ENCODE measurements around the gene MAPKAP1. TPM values are rescaled to one million over a fixed set of nuclear protein-coding genes. Genes with fewer than 3 reads are reported as not detected.

The MAPKAP1 gene
- total RNA-seq (10 to 100 TPM; 68.3 to 89.5 TPM), polyA plus RNA-seq (ENCODE audit: insufficient read length in 6 of 6) (10 to 100 TPM; 49.5 to 59.8 (median 54.3) TPM)
- long read RNA-seq, donor 1, transcript MAPKAP1-201 (12 exons, 3,395 nt) = major isoform, 6 of 29 reads
- long read RNA-seq, donor 1, partial matches to known transcripts = 15 of 29 reads
- long read RNA-seq, donor 1, other reads (novel, unspliced or antisense) = 0 of 29 reads
- long read RNA-seq, donor 2, transcript MAPKAP1-201 (12 exons, 3,395 nt) = major isoform, 5 of 10 reads
- long read RNA-seq, donor 2, partial matches to known transcripts = 0 of 10 reads
- long read RNA-seq, donor 2, other reads (novel, unspliced or antisense) = 0 of 10 reads
- long read RNA-seq, donor 3, transcript MAPKAP1-201 (12 exons, 3,395 nt) = major isoform, 10 of 13 reads
- long read RNA-seq, donor 3, partial matches to known transcripts = 0 of 13 reads
- long read RNA-seq, donor 3, other reads (novel, unspliced or antisense) = 0 of 13 reads
- long read RNA-seq, donor 4, partial matches to known transcripts = 4 of 8 reads
- long read RNA-seq, donor 4, other reads (novel, unspliced or antisense) = 3 of 8 reads
- long read RNA-seq, donor 5, transcript MAPKAP1-201 (12 exons, 3,395 nt) = major isoform, 5 of 6 reads
- long read RNA-seq, donor 5, partial matches to known transcripts = 0 of 6 reads
- long read RNA-seq, donor 5, other reads (novel, unspliced or antisense) = 0 of 6 reads
- long read RNA-seq, donor 6, partial matches to known transcripts = 0 of 7 reads
- long read RNA-seq, donor 6, other reads (novel, unspliced or antisense) = 0 of 7 reads
- long read RNA-seq, donor 7, partial matches to known transcripts = 16 of 19 reads
- long read RNA-seq, donor 7, other reads (novel, unspliced or antisense) = 0 of 19 reads
- long read RNA-seq, donor 8, transcript MAPKAP1-201 (12 exons, 3,395 nt) = major isoform, 7 of 24 reads
- long read RNA-seq, donor 8, partial matches to known transcripts = 15 of 24 reads
- long read RNA-seq, donor 8, other reads (novel, unspliced or antisense) = 0 of 24 reads
- long read RNA-seq, donor 9 = 0 reads
- long read RNA-seq, donor 10, transcript MAPKAP1-201 (12 exons, 3,395 nt) = major isoform, 5 of 16 reads
- long read RNA-seq, donor 10, partial matches to known transcripts = 4 of 16 reads
- long read RNA-seq, donor 10, other reads (novel, unspliced or antisense) = 4 of 16 reads
- long read RNA-seq, donor 11, partial matches to known transcripts = 6 of 15 reads
- long read RNA-seq, donor 11, other reads (novel, unspliced or antisense) = 0 of 15 reads
- long read RNA-seq, donor 12, partial matches to known transcripts = 6 of 10 reads
- long read RNA-seq, donor 12, other reads (novel, unspliced or antisense) = 0 of 10 reads

GRCh38 chr9:125706651-125707471, at the start of gene MAPKAP1:
Gene MAPKAP1, minus strand, starts transcription at chr9:125707208. Its CDS starts 34,634 bp downstream, at chr9:125672574.
- TF ChIP-seq CTCF (IDR thresholded peaks at IDR 0.05) = no peak
- Histone ChIP-seq H3K27me3 (no peaks in the 10 kb centered on the region), H3K4me3 (peak within 1 kb of the TSS; percentile 92 to 100), H3K36me3 (no peaks in the 10 kb centered on the region), H3K4me1 (peaks cover 5 to 24% of the 10 kb centered on the region in 2 donors), H3K9me3 (no peaks in the 10 kb centered on the region), H3K27ac (peak within 1 kb of the TSS; percentile 59 to 88)
- intact Hi-C loops (cut with DNase I) = no loop called here
- peak; percentile 87 to 100 (median 97) for DNase-seq
- peak; percentile 100 for ATAC-seq

GRCh38 chr9:125756518-125756917, 49.5 kb upstream of the MAPKAP1 start:
- Histone ChIP-seq H3K27me3 (no peaks in the 10 kb centered on the region), H3K4me3 (no peak overlapping the region), H3K36me3 (no peaks in the 10 kb centered on the region), H3K27ac (no peak overlapping the region), H3K9me3 (no peaks in the 10 kb centered on the region), H3K4me1 (peaks cover 11 to 39% of the 10 kb centered on the region in 2 donors)
- DNase-seq = no peak
- TF ChIP-seq CTCF (IDR thresholded peaks at IDR 0.05) = no peak
- ATAC-seq = no peak
- intact Hi-C loops (cut with DNase I) = no loop called here

GRCh38 chr9:125755340-125755739, 48.3 kb upstream of the MAPKAP1 start:
- ATAC-seq (peak; percentile 17), DNase-seq (no peak)
- Histone ChIP-seq H3K27me3 (no peaks in the 10 kb centered on the region), H3K4me1 (peaks cover 11 to 42% of the 10 kb centered on the region in 2 donors), H3K36me3 (no peaks in the 10 kb centered on the region), H3K9me3 (no peaks in the 10 kb centered on the region), H3K27ac (no peak overlapping the region), H3K4me3 (no peak overlapping the region)
- intact Hi-C loops (cut with DNase I) = no loop called here
- no peak for TF ChIP-seq CTCF (IDR thresholded peaks at IDR 0.05)

GRCh38 chr9:125754096-125754495, 47.1 kb upstream of the MAPKAP1 start:
- Histone ChIP-seq H3K36me3 (no peaks in the 10 kb centered on the region), H3K27ac (no peak overlapping the region), H3K27me3 (no peaks in the 10 kb centered on the region), H3K4me1 (peaks cover 11 to 40% of the 10 kb centered on the region in 2 donors), H3K9me3 (no peaks in the 10 kb centered on the region), H3K4me3 (no peak overlapping the region)
- intact Hi-C loops (cut with DNase I) = no loop called here
- TF ChIP-seq CTCF (IDR thresholded peaks at IDR 0.05) = no peak
- peak; percentile 36 for ATAC-seq
- DNase-seq = no peak
